WTC11 (cell line): ENCODE results near the gene MBOAT1. TPM values are rescaled to one million over a fixed set of nuclear protein-coding genes. Genes with fewer than 3 reads are reported as not detected.

ENCODE experiments used
- ATAC-seq: fragments of 200-7000 bp; cut with Tn5 transposase; 2 replicates; pipeline ENCODE4 v1.10.0; 2021; ENCODE audit warnings: mild to moderate bottlenecking, moderate library complexity
- CTCF ChIA-PET: fragments of 300-600 bp; sonication (Branson Sonifier 250); formaldehyde crosslinking; loops from one replicate; lab custom pipeline; 2021; ENCODE audit warnings: antibody characterized with exemption; lab: Charles Lee
- POLR2A ChIA-PET: fragments of 350-600 bp; sonication (Branson Sonifier 250); formaldehyde crosslinking; loops from one replicate; lab custom pipeline; 2021; ENCODE audit warnings: antibody characterized with exemption; lab: Charles Lee
- DNase-seq: peaks from one replicate; pipeline ENCODE4 v3.0.0; 2021; ENCODE audit warnings: low spot score
- H3K27ac Mint-ChIP-seq: 2 replicates; pipeline ENCODE4 v1.8.0; 2021; ENCODE audit warnings: mixed read lengths
- H3K27me3 Mint-ChIP-seq: 2 replicates; pipeline ENCODE4 v1.8.0; 2021; ENCODE audit warnings: low read depth, mild to moderate bottlenecking, moderate library complexity, mixed read lengths
- H3K36me3 Mint-ChIP-seq: 2 replicates; pipeline ENCODE4 v1.8.0; 2021; ENCODE audit warnings: mixed read lengths
- H3K4me1 Mint-ChIP-seq: 2 replicates; pipeline ENCODE4 v1.8.0; 2022; ENCODE audit warnings: mixed read lengths
- H3K4me3 Mint-ChIP-seq: 2 replicates; pipeline ENCODE4 v1.8.0; 2021; ENCODE audit warnings: mild to moderate bottlenecking, moderate library complexity, mixed read lengths
- H3K9me3 Mint-ChIP-seq: 2 replicates; pipeline ENCODE4 v1.8.0; 2021; ENCODE audit warnings: mixed read lengths
- CBFB ChIP-seq: sonication (generic); formaldehyde crosslinking; IDR thresholded peaks from 2 replicates; pipeline ENCODE4 v1.8.1; 2022; ENCODE audit warnings: mild to moderate bottlenecking, low read depth, missing genetic modification reagents
- CREB1 ChIP-seq: sonication (generic); formaldehyde crosslinking; IDR thresholded peaks from 2 replicates; pipeline ENCODE4 v1.8.0; 2023; ENCODE audit warnings: mild to moderate bottlenecking, missing genetic modification reagents
- ESRRA ChIP-seq: sonication (generic); formaldehyde crosslinking; IDR thresholded peaks from 2 replicates; pipeline ENCODE4 v1.8.1; 2022; ENCODE audit warnings: mild to moderate bottlenecking, missing genetic modification reagents, borderline replicate concordance
- FOXK1 ChIP-seq: sonication (generic); formaldehyde crosslinking; IDR thresholded peaks from 2 replicates; pipeline ENCODE4 v1.8.0; 2022; ENCODE audit warnings: mild to moderate bottlenecking, moderate library complexity, missing genetic modification reagents
- MYBL2 ChIP-seq: sonication (generic); formaldehyde crosslinking; IDR thresholded peaks from 2 replicates; pipeline ENCODE4 v1.8.1; 2023; ENCODE audit warnings: mild to moderate bottlenecking, moderate library complexity, missing genetic modification reagents
- NR1H2 ChIP-seq: sonication (generic); formaldehyde crosslinking; IDR thresholded peaks from 2 replicates; pipeline ENCODE4 v1.9.0; 2021; ENCODE audit warnings: mild to moderate bottlenecking, moderate library complexity, missing genetic modification reagents
- NR2C2 ChIP-seq: sonication (generic); formaldehyde crosslinking; IDR thresholded peaks from 2 replicates; pipeline ENCODE4 v1.8.0; 2022; ENCODE audit warnings: mild to moderate bottlenecking, missing genetic modification reagents
- RORB ChIP-seq: fragments of 250-450 bp; sonication (Bioruptor Pico); IDR thresholded peaks from 2 replicates; pipeline ENCODE4 v1.9.0; 2021; ENCODE audit warnings: mild to moderate bottlenecking
- ZNF263 ChIP-seq: sonication (generic); formaldehyde crosslinking; IDR thresholded peaks from 2 replicates; pipeline ENCODE4 v1.8.1; 2022; ENCODE audit warnings: low read depth, mild to moderate bottlenecking, moderate library complexity, missing genetic modification reagents
- ZNF671 ChIP-seq: fragments of 250-450 bp; sonication (Bioruptor Pico); IDR thresholded peaks from 2 replicates; pipeline ENCODE4 v1.8.0; 2021; ENCODE audit warnings: mild to moderate bottlenecking
- total RNA-seq: library from RNA; stranded (reverse); gene quantifications from 3 replicates; pipeline ENCODE4 v1.2.3, GENCODE V29; 2021
- TF ChIP-seq, protein P1 (sequence below): sonication (generic); formaldehyde crosslinking; IDR thresholded peaks from 2 replicates; pipeline ENCODE4 v1.8.0; 2023; ENCODE audit warnings: mild to moderate bottlenecking, missing genetic modification reagents
- TF ChIP-seq, protein P2 (sequence below): sonication (generic); formaldehyde crosslinking; IDR thresholded peaks from 2 replicates; pipeline ENCODE4 v1.8.0; 2022; ENCODE audit warnings: mild to moderate bottlenecking, missing genetic modification reagents
- TF ChIP-seq, protein P3 (sequence below): sonication (generic); formaldehyde crosslinking; IDR thresholded peaks from 2 replicates; pipeline ENCODE4 v1.8.1; 2023; ENCODE audit warnings: mild to moderate bottlenecking, missing genetic modification reagents, moderate library complexity
- TF ChIP-seq, protein P4 (sequence below): fragments of 250-450 bp; sonication (Bioruptor Pico); IDR thresholded peaks from 2 replicates; pipeline ENCODE4 v1.9.0; 2021; ENCODE audit warnings: mild to moderate bottlenecking
- TF ChIP-seq, protein P5 (sequence below): sonication (generic); formaldehyde crosslinking; IDR thresholded peaks from 2 replicates; pipeline ENCODE4 v1.8.1; 2023; ENCODE audit warnings: mild to moderate bottlenecking, missing genetic modification reagents, borderline replicate concordance
- TF ChIP-seq, protein P6 (sequence below): sonication (generic); formaldehyde crosslinking; IDR thresholded peaks from 2 replicates; pipeline ENCODE4 v1.8.0; 2022; ENCODE audit warnings: mild to moderate bottlenecking, missing genetic modification reagents
- TF ChIP-seq, protein P7 (sequence below): sonication (generic); formaldehyde crosslinking; IDR thresholded peaks from 2 replicates; pipeline ENCODE4 v1.8.1; 2022; ENCODE audit warnings: mild to moderate bottlenecking, missing genetic modification reagents, moderate library complexity, borderline replicate concordance

Gene MBOAT1
- total RNA-seq, 1 experiment from 2014 or later = 22.9 TPM

DNA sequence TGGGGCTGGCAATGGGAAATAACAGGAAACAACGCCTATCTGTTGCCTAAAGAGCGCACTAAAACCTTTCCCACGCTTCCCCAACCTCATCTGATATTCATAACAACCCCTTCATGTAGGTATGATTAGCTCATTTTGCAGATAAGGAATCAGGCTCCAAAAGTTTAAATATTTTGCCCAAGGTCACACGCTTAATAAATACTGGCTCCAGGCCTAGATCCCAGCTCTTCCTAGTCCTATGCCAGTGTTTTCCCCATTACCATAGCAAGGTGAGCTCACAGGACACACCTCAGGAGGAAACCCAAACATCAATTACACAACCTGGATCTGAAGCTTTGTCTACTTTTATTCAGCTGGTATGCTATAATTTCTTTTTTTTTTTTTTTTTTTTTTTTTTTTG, 19.6 kb downstream of the MBOAT1 start:
- DNase-seq = no peak
- no peak overlapping the region for H3K4me3 Mint-ChIP-seq
- TF ChIP-seq FOXK1 (CRISPR knock-in tag) (no peak), ESRRA (CRISPR knock-in tag) (no peak), NR1H2 (CRISPR knock-in tag) (no peak), CREB1 (CRISPR knock-in tag) (no peak), MYBL2 (CRISPR knock-in tag) (no peak), NR2C2 (CRISPR knock-in tag) (no peak), RORB (CRISPR knock-in tag) (no peak), CBFB (no peak), ZNF263 (no peak), ZNF671 (no peak)
- TF ChIP-seq, protein P1, sequence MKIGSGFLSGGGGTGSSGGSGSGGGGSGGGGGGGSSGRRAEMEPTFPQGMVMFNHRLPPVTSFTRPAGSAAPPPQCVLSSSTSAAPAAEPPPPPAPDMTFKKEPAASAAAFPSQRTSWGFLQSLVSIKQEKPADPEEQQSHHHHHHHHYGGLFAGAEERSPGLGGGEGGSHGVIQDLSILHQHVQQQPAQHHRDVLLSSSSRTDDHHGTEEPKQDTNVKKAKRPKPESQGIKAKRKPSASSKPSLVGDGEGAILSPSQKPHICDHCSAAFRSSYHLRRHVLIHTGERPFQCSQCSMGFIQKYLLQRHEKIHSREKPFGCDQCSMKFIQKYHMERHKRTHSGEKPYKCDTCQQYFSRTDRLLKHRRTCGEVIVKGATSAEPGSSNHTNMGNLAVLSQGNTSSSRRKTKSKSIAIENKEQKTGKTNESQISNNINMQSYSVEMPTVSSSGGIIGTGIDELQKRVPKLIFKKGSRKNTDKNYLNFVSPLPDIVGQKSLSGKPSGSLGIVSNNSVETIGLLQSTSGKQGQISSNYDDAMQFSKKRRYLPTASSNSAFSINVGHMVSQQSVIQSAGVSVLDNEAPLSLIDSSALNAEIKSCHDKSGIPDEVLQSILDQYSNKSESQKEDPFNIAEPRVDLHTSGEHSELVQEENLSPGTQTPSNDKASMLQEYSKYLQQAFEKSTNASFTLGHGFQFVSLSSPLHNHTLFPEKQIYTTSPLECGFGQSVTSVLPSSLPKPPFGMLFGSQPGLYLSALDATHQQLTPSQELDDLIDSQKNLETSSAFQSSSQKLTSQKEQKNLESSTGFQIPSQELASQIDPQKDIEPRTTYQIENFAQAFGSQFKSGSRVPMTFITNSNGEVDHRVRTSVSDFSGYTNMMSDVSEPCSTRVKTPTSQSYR (CRISPR knock-in tag) = no peak
- TF ChIP-seq, protein P2, sequence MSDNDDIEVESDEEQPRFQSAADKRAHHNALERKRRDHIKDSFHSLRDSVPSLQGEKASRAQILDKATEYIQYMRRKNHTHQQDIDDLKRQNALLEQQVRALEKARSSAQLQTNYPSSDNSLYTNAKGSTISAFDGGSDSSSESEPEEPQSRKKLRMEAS = no peak
- TF ChIP-seq, protein P3, sequence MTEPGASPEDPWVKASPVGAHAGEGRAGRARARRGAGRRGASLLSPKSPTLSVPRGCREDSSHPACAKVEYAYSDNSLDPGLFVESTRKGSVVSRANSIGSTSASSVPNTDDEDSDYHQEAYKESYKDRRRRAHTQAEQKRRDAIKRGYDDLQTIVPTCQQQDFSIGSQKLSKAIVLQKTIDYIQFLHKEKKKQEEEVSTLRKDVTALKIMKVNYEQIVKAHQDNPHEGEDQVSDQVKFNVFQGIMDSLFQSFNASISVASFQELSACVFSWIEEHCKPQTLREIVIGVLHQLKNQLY (CRISPR knock-in tag) = no peak
- TF ChIP-seq, protein P4, sequence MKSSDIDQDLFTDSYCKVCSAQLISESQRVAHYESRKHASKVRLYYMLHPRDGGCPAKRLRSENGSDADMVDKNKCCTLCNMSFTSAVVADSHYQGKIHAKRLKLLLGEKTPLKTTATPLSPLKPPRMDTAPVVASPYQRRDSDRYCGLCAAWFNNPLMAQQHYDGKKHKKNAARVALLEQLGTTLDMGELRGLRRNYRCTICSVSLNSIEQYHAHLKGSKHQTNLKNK (CRISPR knock-in tag) = no peak
- TF ChIP-seq, protein P5, sequence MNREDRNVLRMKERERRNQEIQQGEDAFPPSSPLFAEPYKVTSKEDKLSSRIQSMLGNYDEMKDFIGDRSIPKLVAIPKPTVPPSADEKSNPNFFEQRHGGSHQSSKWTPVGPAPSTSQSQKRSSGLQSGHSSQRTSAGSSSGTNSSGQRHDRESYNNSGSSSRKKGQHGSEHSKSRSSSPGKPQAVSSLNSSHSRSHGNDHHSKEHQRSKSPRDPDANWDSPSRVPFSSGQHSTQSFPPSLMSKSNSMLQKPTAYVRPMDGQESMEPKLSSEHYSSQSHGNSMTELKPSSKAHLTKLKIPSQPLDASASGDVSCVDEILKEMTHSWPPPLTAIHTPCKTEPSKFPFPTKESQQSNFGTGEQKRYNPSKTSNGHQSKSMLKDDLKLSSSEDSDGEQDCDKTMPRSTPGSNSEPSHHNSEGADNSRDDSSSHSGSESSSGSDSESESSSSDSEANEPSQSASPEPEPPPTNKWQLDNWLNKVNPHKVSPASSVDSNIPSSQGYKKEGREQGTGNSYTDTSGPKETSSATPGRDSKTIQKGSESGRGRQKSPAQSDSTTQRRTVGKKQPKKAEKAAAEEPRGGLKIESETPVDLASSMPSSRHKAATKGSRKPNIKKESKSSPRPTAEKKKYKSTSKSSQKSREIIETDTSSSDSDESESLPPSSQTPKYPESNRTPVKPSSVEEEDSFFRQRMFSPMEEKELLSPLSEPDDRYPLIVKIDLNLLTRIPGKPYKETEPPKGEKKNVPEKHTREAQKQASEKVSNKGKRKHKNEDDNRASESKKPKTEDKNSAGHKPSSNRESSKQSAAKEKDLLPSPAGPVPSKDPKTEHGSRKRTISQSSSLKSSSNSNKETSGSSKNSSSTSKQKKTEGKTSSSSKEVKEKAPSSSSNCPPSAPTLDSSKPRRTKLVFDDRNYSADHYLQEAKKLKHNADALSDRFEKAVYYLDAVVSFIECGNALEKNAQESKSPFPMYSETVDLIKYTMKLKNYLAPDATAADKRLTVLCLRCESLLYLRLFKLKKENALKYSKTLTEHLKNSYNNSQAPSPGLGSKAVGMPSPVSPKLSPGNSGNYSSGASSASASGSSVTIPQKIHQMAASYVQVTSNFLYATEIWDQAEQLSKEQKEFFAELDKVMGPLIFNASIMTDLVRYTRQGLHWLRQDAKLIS = no peak
- TF ChIP-seq, protein P6, sequence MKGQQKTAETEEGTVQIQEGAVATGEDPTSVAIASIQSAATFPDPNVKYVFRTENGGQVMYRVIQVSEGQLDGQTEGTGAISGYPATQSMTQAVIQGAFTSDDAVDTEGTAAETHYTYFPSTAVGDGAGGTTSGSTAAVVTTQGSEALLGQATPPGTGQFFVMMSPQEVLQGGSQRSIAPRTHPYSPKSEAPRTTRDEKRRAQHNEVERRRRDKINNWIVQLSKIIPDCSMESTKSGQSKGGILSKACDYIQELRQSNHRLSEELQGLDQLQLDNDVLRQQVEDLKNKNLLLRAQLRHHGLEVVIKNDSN (CRISPR knock-in tag) = no peak
- TF ChIP-seq, protein P7, sequence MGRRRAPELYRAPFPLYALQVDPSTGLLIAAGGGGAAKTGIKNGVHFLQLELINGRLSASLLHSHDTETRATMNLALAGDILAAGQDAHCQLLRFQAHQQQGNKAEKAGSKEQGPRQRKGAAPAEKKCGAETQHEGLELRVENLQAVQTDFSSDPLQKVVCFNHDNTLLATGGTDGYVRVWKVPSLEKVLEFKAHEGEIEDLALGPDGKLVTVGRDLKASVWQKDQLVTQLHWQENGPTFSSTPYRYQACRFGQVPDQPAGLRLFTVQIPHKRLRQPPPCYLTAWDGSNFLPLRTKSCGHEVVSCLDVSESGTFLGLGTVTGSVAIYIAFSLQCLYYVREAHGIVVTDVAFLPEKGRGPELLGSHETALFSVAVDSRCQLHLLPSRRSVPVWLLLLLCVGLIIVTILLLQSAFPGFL = no peak
- TF ChIP-seq, all 79 proteins: peak for 0
- ATAC-seq = no peak
- peaks cover 43% of the 10 kb centered on the region for H3K9me3 Mint-ChIP-seq
- no peak overlapping the region for H3K27ac Mint-ChIP-seq
- peaks cover 34% of the 10 kb centered on the region for H3K36me3 Mint-ChIP-seq
- CTCF ChIA-PET = interaction anchor here (1.6 kb wide), 1 partner anchor 66 kb away, joined by 4 read pairs; no protein-coding TSS in a partner anchor
- H3K27me3 Mint-ChIP-seq = no peaks in the 10 kb centered on the region
- H3K4me1 Mint-ChIP-seq = peaks cover 22% of the 10 kb centered on the region
- POLR2A ChIA-PET = no interaction called here
